ENCODE results near the gene TTC21A.

Gene TTC21A

GRCh38 chr3:39136533-39137434 is 29.3 kb downstream of the TTC21A start:
- no peaks in the 10 kb centered on the region for H3K27me3 ChIP-seq (ENCODE audit: control insufficient read depth in 2 of 2, insufficient read depth in 2 of 2, low read length in 2 of 2)
- H3K4me3 ChIP-seq (ENCODE audit: low read length in 2 of 2) = no peak overlapping the region
- no peak overlapping the region for H3K9ac ChIP-seq (ENCODE audit: low read depth in 1 of 2, low read length in 2 of 2)
- no peak overlapping the region for H3K27ac ChIP-seq (ENCODE audit: low read depth in 2 of 2, low read length in 2 of 2)
- peaks cover 11 to 22% of the 10 kb centered on the region in 2 donors for H3K4me1 ChIP-seq (ENCODE audit: control insufficient read depth in 2 of 2, insufficient read depth in 2 of 2, low read length in 2 of 2)
- peaks cover 3 to 5% of the 10 kb centered on the region in 2 donors for H3K36me3 ChIP-seq (ENCODE audit: control insufficient read depth in 2 of 2, insufficient read depth in 2 of 2, low read length in 2 of 2)
- H3K9me3 ChIP-seq (ENCODE audit: control insufficient read depth in 2 of 2, low read length in 2 of 2) = no peaks in the 10 kb centered on the region

GRCh38 chr3:39137435-39137936 is 30.0 kb downstream of the TTC21A start:
- Histone ChIP-seq H3K27ac (ENCODE audit: low read depth in 2 of 2, low read length in 2 of 2) (no peak overlapping the region), H3K9me3 (ENCODE audit: control insufficient read depth in 2 of 2, low read length in 2 of 2) (no peaks in the 10 kb centered on the region), H3K36me3 (ENCODE audit: control insufficient read depth in 2 of 2, insufficient read depth in 2 of 2, low read length in 2 of 2) (peaks cover 8% of the 10 kb centered on the region in 2 donors), H3K4me3 (ENCODE audit: low read length in 2 of 2) (no peak overlapping the region), H3K4me1 (ENCODE audit: control insufficient read depth in 2 of 2, insufficient read depth in 2 of 2, low read length in 2 of 2) (peaks cover 18 to 29% of the 10 kb centered on the region in 2 donors), H3K9ac (ENCODE audit: low read depth in 1 of 2, low read length in 2 of 2) (no peak overlapping the region), H3K27me3 (ENCODE audit: control insufficient read depth in 2 of 2, insufficient read depth in 2 of 2, low read length in 2 of 2) (no peaks in the 10 kb centered on the region)

GRCh38 chr3:39137991-39138803 is 30.7 kb downstream of the TTC21A start:
- Histone ChIP-seq H3K27ac (ENCODE audit: low read depth in 2 of 2, low read length in 2 of 2) (no peak overlapping the region), H3K9ac (ENCODE audit: low read depth in 1 of 2, low read length in 2 of 2) (no peak overlapping the region), H3K4me3 (ENCODE audit: low read length in 2 of 2) (no peak overlapping the region), H3K27me3 (ENCODE audit: control insufficient read depth in 2 of 2, insufficient read depth in 2 of 2, low read length in 2 of 2) (no peaks in the 10 kb centered on the region), H3K4me1 (ENCODE audit: control insufficient read depth in 2 of 2, insufficient read depth in 2 of 2, low read length in 2 of 2) (peaks cover 23 to 36% of the 10 kb centered on the region in 2 donors), H3K36me3 (ENCODE audit: control insufficient read depth in 2 of 2, insufficient read depth in 2 of 2, low read length in 2 of 2) (peaks cover 15% of the 10 kb centered on the region in 2 donors), H3K9me3 (ENCODE audit: control insufficient read depth in 2 of 2, low read length in 2 of 2) (no peaks in the 10 kb centered on the region)

GRCh38 chr3:39138804-39139415 is 31.4 kb downstream of the TTC21A start:
- H3K27me3 ChIP-seq (ENCODE audit: control insufficient read depth in 2 of 2, insufficient read depth in 2 of 2, low read length in 2 of 2) = no peaks in the 10 kb centered on the region
- peaks cover 23 to 36% of the 10 kb centered on the region in 2 donors for H3K4me1 ChIP-seq (ENCODE audit: control insufficient read depth in 2 of 2, insufficient read depth in 2 of 2, low read length in 2 of 2)
- H3K27ac ChIP-seq (ENCODE audit: low read depth in 2 of 2, low read length in 2 of 2) = no peak overlapping the region
- H3K9me3 ChIP-seq (ENCODE audit: control insufficient read depth in 2 of 2, low read length in 2 of 2) = no peaks in the 10 kb centered on the region
- peaks cover 22 to 23% of the 10 kb centered on the region in 2 donors for H3K36me3 ChIP-seq (ENCODE audit: control insufficient read depth in 2 of 2, insufficient read depth in 2 of 2, low read length in 2 of 2)
- no peak overlapping the region for H3K4me3 ChIP-seq (ENCODE audit: low read length in 2 of 2)
- peak overlapping the region in 1 of 2 donors; percentile 38 for H3K9ac ChIP-seq (ENCODE audit: low read depth in 1 of 2, low read length in 2 of 2)

- H3K36me3 ChIP-seq (ENCODE audit: control insufficient read depth in 2 of 2, insufficient read depth in 2 of 2, low read length in 2 of 2) = peaks cover 27 to 28% of the 10 kb centered on the region in 2 donors
- no peak overlapping the region for H3K27ac ChIP-seq (ENCODE audit: low read depth in 2 of 2, low read length in 2 of 2)
Measured at GRCh38 chr3:39139442-39139841, 32.0 kb downstream of the TTC21A start.

GRCh38 chr3:39140341-39140971 is 33.0 kb downstream of the TTC21A start:
- H3K4me1 ChIP-seq (ENCODE audit: control insufficient read depth in 2 of 2, insufficient read depth in 2 of 2, low read length in 2 of 2) = peaks cover 23 to 36% of the 10 kb centered on the region in 2 donors
- H3K27me3 ChIP-seq (ENCODE audit: control insufficient read depth in 2 of 2, insufficient read depth in 2 of 2, low read length in 2 of 2) = no peaks in the 10 kb centered on the region
- H3K9ac ChIP-seq (ENCODE audit: low read depth in 1 of 2, low read length in 2 of 2) = peak overlapping the region in 1 of 2 donors; percentile 62
- H3K4me3 ChIP-seq (ENCODE audit: low read length in 2 of 2) = no peak overlapping the region
- no peaks in the 10 kb centered on the region for H3K9me3 ChIP-seq (ENCODE audit: control insufficient read depth in 2 of 2, low read length in 2 of 2)
- H3K27ac ChIP-seq (ENCODE audit: low read depth in 2 of 2, low read length in 2 of 2) = peak overlapping the region; percentile 92 to 95
- H3K36me3 ChIP-seq (ENCODE audit: control insufficient read depth in 2 of 2, insufficient read depth in 2 of 2, low read length in 2 of 2) = peaks cover 34 to 37% of the 10 kb centered on the region in 2 donors

More at GRCh38 chr3:39139442-39139841, 32.0 kb downstream of the TTC21A start:
- Histone ChIP-seq H3K27me3 (ENCODE audit: control insufficient read depth in 2 of 2, insufficient read depth in 2 of 2, low read length in 2 of 2) (no peaks in the 10 kb centered on the region), H3K4me1 (ENCODE audit: control insufficient read depth in 2 of 2, insufficient read depth in 2 of 2, low read length in 2 of 2) (peaks cover 23 to 36% of the 10 kb centered on the region in 2 donors), H3K4me3 (ENCODE audit: low read length in 2 of 2) (no peak overlapping the region), H3K9me3 (ENCODE audit: control insufficient read depth in 2 of 2, low read length in 2 of 2) (no peaks in the 10 kb centered on the region), H3K9ac (ENCODE audit: low read depth in 1 of 2, low read length in 2 of 2) (no peak overlapping the region)

- H3K36me3 ChIP-seq (ENCODE audit: control insufficient read depth in 2 of 2, insufficient read depth in 2 of 2, low read length in 2 of 2) = peaks cover 34 to 44% of the 10 kb centered on the region in 2 donors
- no peaks in the 10 kb centered on the region for H3K27me3 ChIP-seq (ENCODE audit: control insufficient read depth in 2 of 2, insufficient read depth in 2 of 2, low read length in 2 of 2)
- H3K27ac ChIP-seq (ENCODE audit: low read depth in 2 of 2, low read length in 2 of 2) = peak overlapping the region; percentile 92 to 95
- no peaks in the 10 kb centered on the region for H3K9me3 ChIP-seq (ENCODE audit: control insufficient read depth in 2 of 2, low read length in 2 of 2)
- H3K9ac ChIP-seq (ENCODE audit: low read depth in 1 of 2, low read length in 2 of 2) = peak overlapping the region; percentile 48 to 62
- peaks cover 31 to 42% of the 10 kb centered on the region in 2 donors for H3K4me1 ChIP-seq (ENCODE audit: control insufficient read depth in 2 of 2, insufficient read depth in 2 of 2, low read length in 2 of 2)
- H3K4me3 ChIP-seq (ENCODE audit: low read length in 2 of 2) = peak overlapping the region; percentile 20 to 29
Measured at GRCh38 chr3:39141171-39141995, 33.9 kb downstream of the TTC21A start.

- H3K27me3 ChIP-seq (ENCODE audit: control insufficient read depth in 2 of 2, insufficient read depth in 2 of 2, low read length in 2 of 2) = no peaks in the 10 kb centered on the region
- peaks cover 34 to 44% of the 10 kb centered on the region in 2 donors for H3K36me3 ChIP-seq (ENCODE audit: control insufficient read depth in 2 of 2, insufficient read depth in 2 of 2, low read length in 2 of 2)
- no peak overlapping the region for H3K4me3 ChIP-seq (ENCODE audit: low read length in 2 of 2)
- peak overlapping the region; percentile 92 to 95 for H3K27ac ChIP-seq (ENCODE audit: low read depth in 2 of 2, low read length in 2 of 2)
- peak overlapping the region; percentile 34 to 62 for H3K9ac ChIP-seq (ENCODE audit: low read depth in 1 of 2, low read length in 2 of 2)
- H3K9me3 ChIP-seq (ENCODE audit: control insufficient read depth in 2 of 2, low read length in 2 of 2) = no peaks in the 10 kb centered on the region
- peaks cover 38 to 49% of the 10 kb centered on the region in 2 donors for H3K4me1 ChIP-seq (ENCODE audit: control insufficient read depth in 2 of 2, insufficient read depth in 2 of 2, low read length in 2 of 2)
Measured at GRCh38 chr3:39142067-39142466, 34.6 kb downstream of the TTC21A start.
